GM12891 (cell line): ENCODE data around the gene SPECC1.

Experiments used
- PAX5 ChIP-seq: IDR thresholded peaks from 2 replicates; pipeline ENCODE4 v1.6.1; 2011; ENCODE audit warnings: low read length, moderate library complexity, mild to moderate bottlenecking; ENCODE audit not compliant: insufficient read depth, severe bottlenecking
- POLR2A ChIP-seq: IDR thresholded peaks from 2 replicates; pipeline ENCODE4 v1.6.1; 2011; ENCODE audit warnings: low read depth, low read length, control low read depth
- POLR2AphosphoS5 ChIP-seq: IDR thresholded peaks from 2 replicates; pipeline ENCODE4 v1.6.1; 2011; ENCODE audit warnings: low read depth, low read length, control low read depth
- POU2F2 ChIP-seq: IDR thresholded peaks from 2 replicates; pipeline ENCODE4 v1.6.1; 2011; ENCODE audit warnings: low read depth, mild to moderate bottlenecking, control low read depth, low read length, moderate library complexity
- SPI1 ChIP-seq: IDR thresholded peaks from 2 replicates; pipeline ENCODE4 v1.6.1; 2011; ENCODE audit warnings: low read depth, low read length, control low read depth
- TAF1 ChIP-seq: IDR thresholded peaks from 2 replicates; pipeline ENCODE4 v1.6.1; 2011; ENCODE audit warnings: low read depth, low read length, control low read depth

- TF ChIP-seq SPI1: no peak
- no peak for TF ChIP-seq PAX5
- no peak for TF ChIP-seq POLR2AphosphoS5
- TF ChIP-seq POLR2A: no peak
- TF ChIP-seq TAF1: no peak
- no peak for TF ChIP-seq POU2F2
Observed at GRCh38 chr17:20257008-20257407, 247.8 kb downstream of the SPECC1 start.
